H9 (cell line): ENCODE results near the gene WDFY3. TPM values are rescaled to one million over a fixed set of nuclear protein-coding genes. Genes with fewer than 3 reads are reported as not detected.

Source experiments
- DNase-seq: peaks from one replicate; pipeline ENCODE4 v3.0.0-alpha.2; 2017
- H2AFZ ChIP-seq: one replicate; pipeline ENCODE4 v1.6.1; 2013; ENCODE audit warnings: mild to moderate bottlenecking, low read length, control low read depth, moderate library complexity
- H2AK5ac ChIP-seq: 2 replicates; pipeline ENCODE4 v1.6.1; 2013; ENCODE audit warnings: low read length, control low read depth, mixed read lengths; ENCODE audit not compliant: insufficient read length
- H2BK120ac ChIP-seq: one replicate; pipeline ENCODE4 v1.6.1; 2013; ENCODE audit warnings: low read depth, mild to moderate bottlenecking, low read length, control low read depth, inconsistent platforms; ENCODE audit not compliant: poor library complexity, severe bottlenecking
- H2BK12ac ChIP-seq: 2 replicates; pipeline ENCODE4 v1.6.1; 2013; ENCODE audit warnings: low read length, control low read depth, mixed read lengths, low read depth; ENCODE audit not compliant: insufficient read length
- H2BK15ac ChIP-seq: 2 replicates; pipeline ENCODE4 v1.6.1; 2013; ENCODE audit warnings: low read depth, low read length, control low read depth
- H2BK20ac ChIP-seq: one replicate; pipeline ENCODE4 v1.6.1; 2013; ENCODE audit warnings: low read depth, mild to moderate bottlenecking, low read length, control low read depth, inconsistent platforms; ENCODE audit not compliant: poor library complexity, severe bottlenecking
- H2BK5ac ChIP-seq: 2 replicates; pipeline ENCODE4 v1.6.1; 2013; ENCODE audit warnings: low read length, control low read depth, mixed read lengths; ENCODE audit not compliant: insufficient read length
- H3K14ac ChIP-seq: 2 replicates; pipeline ENCODE4 v1.6.1; 2013; ENCODE audit warnings: low read length, control low read depth; ENCODE audit not compliant: insufficient read depth
- H3K18ac ChIP-seq: 2 replicates; pipeline ENCODE4 v1.6.1; 2013; ENCODE audit warnings: low read depth, mild to moderate bottlenecking, mixed read lengths, low read length, control low read depth; ENCODE audit not compliant: insufficient read length
- H3K23ac ChIP-seq: 2 replicates; pipeline ENCODE4 v1.6.1; 2013; ENCODE audit warnings: low read length, control low read depth, mixed read lengths, low read depth; ENCODE audit not compliant: insufficient read length
- H3K23me2 ChIP-seq: 2 replicates; pipeline ENCODE4 v1.6.1; 2013; ENCODE audit warnings: low read depth, mild to moderate bottlenecking, mixed read lengths, low read length, control low read depth; ENCODE audit not compliant: insufficient read length, poor library complexity, severe bottlenecking
- H3K27ac ChIP-seq: 2 replicates; pipeline ENCODE4 v1.5.1; 2013; ENCODE audit warnings: low read length, control low read depth, mixed read lengths, low read depth; ENCODE audit not compliant: insufficient read length
- H3K27me3 ChIP-seq: 2 replicates; pipeline ENCODE4 v1.6.1; 2013; ENCODE audit warnings: low read length, control low read depth, inconsistent platforms; ENCODE audit not compliant: insufficient read depth
- H3K4ac ChIP-seq: 2 replicates; pipeline ENCODE4 v1.6.1; 2013; ENCODE audit warnings: low read depth, mild to moderate bottlenecking, control low read depth, inconsistent platforms, low read length, moderate library complexity
- H3K4me1 ChIP-seq: 2 replicates; pipeline ENCODE4 v1.6.1; 2013; ENCODE audit warnings: low read length, control low read depth, inconsistent platforms; ENCODE audit not compliant: insufficient read depth
- H3K4me2 ChIP-seq: 2 replicates; pipeline ENCODE4 v1.6.1; 2013; ENCODE audit warnings: low read length, control low read depth, mixed read lengths; ENCODE audit not compliant: insufficient read length, insufficient read depth
- H3K56ac ChIP-seq: 2 replicates; pipeline ENCODE4 v1.6.1; 2013; ENCODE audit warnings: low read depth, mild to moderate bottlenecking, mixed read lengths, low read length, control low read depth; ENCODE audit not compliant: insufficient read length
- H3K79me1 ChIP-seq: 2 replicates; pipeline ENCODE4 v1.6.1; 2013; ENCODE audit warnings: low read depth, mild to moderate bottlenecking, moderate library complexity, low read length, control low read depth, inconsistent platforms; ENCODE audit not compliant: insufficient read depth, poor library complexity, severe bottlenecking
- H3K79me2 ChIP-seq: 2 replicates; pipeline ENCODE4 v1.6.1; 2013; ENCODE audit warnings: low read length, control low read depth, inconsistent platforms; ENCODE audit not compliant: insufficient read depth
- H3K9ac ChIP-seq: 2 replicates; pipeline ENCODE4 v1.6.1; 2013; ENCODE audit warnings: low read length, control low read depth, mixed read lengths; ENCODE audit not compliant: insufficient read length; ENCODE audit errors: extremely low read depth
- H3K9me3 ChIP-seq: one replicate; pipeline ENCODE4 v1.6.1; 2013; ENCODE audit warnings: low read depth, low read length, inconsistent platforms; ENCODE audit not compliant: control insufficient read depth
- H3T11ph ChIP-seq: one replicate; pipeline ENCODE4 v1.6.1; 2013; ENCODE audit warnings: mild to moderate bottlenecking, low read length, control low read depth, inconsistent platforms
- H4K20me1 ChIP-seq: one replicate; pipeline ENCODE4 v1.6.1; 2013; ENCODE audit not compliant: control insufficient read depth, insufficient read length, insufficient read depth
- H4K5ac ChIP-seq: 2 replicates; pipeline ENCODE4 v1.6.1; 2013; ENCODE audit warnings: low read depth, mild to moderate bottlenecking, mixed read lengths, low read length, control low read depth; ENCODE audit not compliant: insufficient read length
- H4K8ac ChIP-seq: replicated peaks from 2 replicates; pipeline ENCODE4 v1.6.1; 2013; ENCODE audit warnings: low read length, control low read depth, mixed read lengths, low read depth; ENCODE audit not compliant: insufficient read length
- H4K91ac ChIP-seq: 2 replicates; pipeline ENCODE4 v1.6.1; 2013; ENCODE audit warnings: low read depth, mild to moderate bottlenecking, moderate library complexity, mixed read lengths, low read length, control low read depth; ENCODE audit not compliant: insufficient read length
- H3K27ac Mint-ChIP-seq, 3 experiments: 2 replicates in 2 of 3; 3 replicates in 1 of 3; pipeline ENCODE4 v1.8.0; 2020 to 2021; ENCODE audit warnings: mixed read lengths in 3 of 3, mild to moderate bottlenecking in 1 of 3, moderate library complexity in 1 of 3
- H3K27me3 Mint-ChIP-seq: 2 replicates; pipeline ENCODE4 v1.8.0; 2021; ENCODE audit warnings: low read depth, mild to moderate bottlenecking, moderate library complexity, mixed read lengths
- H3K36me3 Mint-ChIP-seq, 3 experiments: 2 replicates in 2 of 3; 3 replicates in 1 of 3; pipeline ENCODE4 v1.8.0; 2020 to 2021; ENCODE audit warnings: low read depth in 3 of 3, mixed read lengths in 3 of 3; ENCODE audit not compliant: insufficient read depth in 1 of 3
- H3K4me1 Mint-ChIP-seq, 2 experiments: 2 replicates each; pipeline ENCODE4 v1.8.0; 2020; ENCODE audit warnings: mixed read lengths in 2 of 2
- H3K4me3 Mint-ChIP-seq, 2 experiments: 2 replicates in 1 of 2; 3 replicates in 1 of 2; pipeline ENCODE4 v1.8.0; 2020 to 2021; ENCODE audit warnings: mild to moderate bottlenecking in 2 of 2, mixed read lengths in 2 of 2, moderate library complexity in 1 of 2
- H3K9me3 Mint-ChIP-seq, 2 experiments: 2 replicates in 1 of 2; 3 replicates in 1 of 2; pipeline ENCODE4 v1.8.0; 2020; ENCODE audit warnings: mild to moderate bottlenecking in 2 of 2, mixed read lengths in 2 of 2, moderate library complexity in 1 of 2
- CTCF ChIP-seq: fragments of 200-600 bp; sonication (generic); conservative IDR thresholded peaks from 3 replicates; pipeline ENCODE4 v1.8.0; 2021; ENCODE audit warnings: antibody characterized with exemption, mild to moderate bottlenecking
- WGBS: extraction: QIAGEN DNeasy Blood & Tissue Kit; methylation state at CpG from one replicate; pipeline ENCODE4 v1.1.7; 2013; ENCODE audit warnings: missing lambda C conversion rate, low lambda C conversion rate, mixed read lengths; ENCODE audit not compliant: insufficient read length; ENCODE audit errors: extremely low coverage; 5-methylcytosine and 5-hydroxymethylcytosine counted together
- total RNA-seq: library from RNA; stranded (reverse); gene quantifications from 2 replicates; pipeline ENCODE4 v1.2.1, GENCODE V29; 2021

WDFY3 gene
- total RNA-seq, 1 experiment from 2014 or later: 54.6 TPM

DNA sequence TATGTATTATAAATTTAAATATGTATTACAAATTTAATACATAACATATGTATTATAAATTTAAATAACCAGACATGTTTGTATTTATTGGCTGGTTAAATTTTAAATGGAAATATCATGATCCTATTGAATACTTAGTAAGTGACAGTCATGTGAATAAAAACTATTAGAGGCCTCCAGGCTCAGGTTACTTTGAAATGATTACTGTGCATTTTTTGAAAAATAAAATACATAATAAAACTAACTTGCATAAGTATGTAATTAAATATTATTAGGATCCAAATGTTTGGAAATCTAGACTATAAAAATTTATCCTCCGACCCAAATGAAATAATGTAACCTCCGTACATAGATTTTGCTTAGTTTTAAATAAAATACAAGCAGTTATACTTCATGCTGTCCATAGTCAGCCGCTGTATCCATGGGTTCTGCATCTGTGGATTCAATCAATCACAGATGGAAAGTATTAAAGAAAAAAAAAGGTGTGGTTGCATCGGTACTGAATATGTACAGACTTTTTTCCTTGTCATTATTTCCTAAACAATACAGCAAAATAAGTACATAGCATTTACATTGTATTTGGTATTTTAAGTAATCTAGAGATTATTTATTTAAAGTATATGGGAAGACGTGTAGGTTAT, 140.7 kb downstream of the WDFY3 start:
- Histone ChIP-seq H2BK120ac (no peak overlapping the region), H2AK5ac (no peak overlapping the region), H4K91ac (no peak overlapping the region), H3K4me2 (no peak overlapping the region), H3K23me2 (no peaks in the 10 kb centered on the region), H3K14ac (no peak overlapping the region), H3K79me1 (no peaks in the 10 kb centered on the region), H2BK20ac (no peak overlapping the region), H3K27ac (no peak overlapping the region), H3K4ac (no peak overlapping the region), H3K4me1 (no peaks in the 10 kb centered on the region), H2AFZ (no peak overlapping the region), H4K8ac (no peak overlapping the region), H3K9ac (no peak overlapping the region), H3K23ac (no peak overlapping the region), H4K20me1 (no peaks in the 10 kb centered on the region), H2BK5ac (no peak overlapping the region), H3K27me3 (no peaks in the 10 kb centered on the region), H3K79me2 (no peaks in the 10 kb centered on the region), H2BK12ac (no peak overlapping the region), H4K5ac (no peak overlapping the region), H3K18ac (no peak overlapping the region), H2BK15ac (no peak overlapping the region), H3K56ac (no peak overlapping the region), H3T11ph (no peak overlapping the region), H3K9me3 (no peaks in the 10 kb centered on the region)
- TF ChIP-seq CTCF: no peak
- no peak for DNase-seq
- Mint-ChIP-seq H3K4me3 (no peak overlapping the region), H3K4me1 (no peaks in the 10 kb centered on the region), H3K27ac (no peak overlapping the region), H3K36me3 (peaks cover 6 to 20% (median 18%) of the 10 kb centered on the region in 3 experiments; a peak in 6 of 7 replicates), H3K9me3 (no peaks in the 10 kb centered on the region), H3K27me3 (no peaks in the 10 kb centered on the region; the same call in 1 of the 2 replicates)
- no CpG with 5 or more reads among the region's 5 CpGs for WGBS
